CD14-positive monocyte (primary cell): ENCODE results near the gene HACL1. TPM values are rescaled to one million over a fixed set of nuclear protein-coding genes. Genes with fewer than 3 reads are reported as not detected.
A peak's percentile ranks its signal among the peaks of the same experiment; 100 is the strongest.

ENCODE experiments used
- DNase-seq, 3 donors: peaks; one replicate each; pipeline ENCODE4 v3.0.0-alpha.2; 2011 to 2022
- H2AFZ ChIP-seq: 2 replicates; pipeline ENCODE4 v1.6.0; 2012; ENCODE audit warnings: mild to moderate bottlenecking, low read depth, low read length, inconsistent platforms; ENCODE audit not compliant: insufficient read depth, poor library complexity, severe bottlenecking
- H3K27ac ChIP-seq, 2 donors: 1 replicate in 1 of 2; 2 replicates in 1 of 2; pipeline ENCODE4 v1.5.1; 2012 to 2013; ENCODE audit warnings: low read length in 2 of 2, control low read depth in 1 of 2, inconsistent platforms in 1 of 2, low read depth in 1 of 2, mild to moderate bottlenecking in 1 of 2
- H3K27me3 ChIP-seq, 2 donors: one replicate each; pipeline versions ENCODE4 v1.6.0 to v1.6.1; 2011 to 2013; ENCODE audit warnings: low read length in 2 of 2; ENCODE audit not compliant: control insufficient read depth in 2 of 2, insufficient read depth in 2 of 2
- H3K36me3 ChIP-seq, 2 donors: replicated peaks in 1 of 2; 1 replicate in 1 of 2; 2 replicates in 1 of 2; pipeline versions ENCODE4 v1.5.1 to v1.6.1; 2012 to 2013; ENCODE audit warnings: low read length in 2 of 2, control low read depth in 1 of 2, inconsistent platforms in 1 of 2, mild to moderate bottlenecking in 1 of 2; ENCODE audit not compliant: insufficient read depth in 2 of 2, control insufficient read depth in 1 of 2
- H3K4me1 ChIP-seq, 2 donors: 1 replicate in 1 of 2; 2 replicates in 1 of 2; pipeline versions ENCODE4 v1.5.1 to v1.6.1; 2012 to 2013; ENCODE audit warnings: low read length in 2 of 2, control low read depth in 1 of 2, inconsistent platforms in 1 of 2, mild to moderate bottlenecking in 1 of 2, moderate library complexity in 1 of 2; ENCODE audit not compliant: insufficient read depth in 2 of 2, control insufficient read depth in 1 of 2
- H3K4me2 ChIP-seq: replicated peaks from 2 replicates; pipeline ENCODE3; 2012; ENCODE audit warnings: low read length, moderate library complexity, mild to moderate bottlenecking; ENCODE audit not compliant: poor library complexity, severe bottlenecking; ENCODE audit errors: extremely low read depth
- H3K4me3 ChIP-seq, 3 experiments: fragments of 200-600 bp in 1 of 3; sonication (generic) in 1 of 3; replicated peaks in 1 of 3; 1 replicate in 2 of 3; 2 replicates in 1 of 3; pipeline ENCODE4 v1.5.1; 2011 to 2013; ENCODE audit warnings: low read length in 3 of 3, mild to moderate bottlenecking in 3 of 3, control low read depth in 2 of 3, low read depth in 2 of 3, inconsistent platforms in 1 of 3, moderate library complexity in 1 of 3
- H3K79me2 ChIP-seq: 2 replicates; pipeline ENCODE4 v1.6.0; 2012; ENCODE audit warnings: mild to moderate bottlenecking, control low read depth, inconsistent platforms, low read length, moderate library complexity; ENCODE audit not compliant: insufficient read depth
- H3K9ac ChIP-seq: 2 replicates; pipeline ENCODE4 v1.6.0; 2017; ENCODE audit warnings: low read length, mild to moderate bottlenecking; ENCODE audit not compliant: insufficient read depth, poor library complexity, severe bottlenecking
- H3K9me3 ChIP-seq, 2 donors: replicated peaks in 1 of 2; 1 replicate in 1 of 2; 2 replicates in 1 of 2; pipeline versions ENCODE4 v1.5.1 to v1.6.1; 2012 to 2013; ENCODE audit warnings: low read length in 2 of 2, control low read depth in 1 of 2; ENCODE audit not compliant: control insufficient read depth in 1 of 2, insufficient read depth in 1 of 2
- H4K20me1 ChIP-seq: 2 replicates; pipeline ENCODE4 v1.6.0; 2012; ENCODE audit warnings: mild to moderate bottlenecking, low read length, control low read depth, moderate library complexity; ENCODE audit not compliant: insufficient read depth
- H3K27ac Mint-ChIP-seq, 7 donors: one replicate each; pipeline ENCODE4 v1.8.0; 2020; ENCODE audit warnings: mild to moderate bottlenecking in 7 of 7, mixed read lengths in 7 of 7, moderate library complexity in 6 of 7, inconsistent platforms in 2 of 7
- H3K27me3 Mint-ChIP-seq, 3 donors: one replicate each; pipeline ENCODE4 v1.8.0; 2021 to 2022; ENCODE audit warnings: low read depth in 3 of 3, mild to moderate bottlenecking in 3 of 3, mixed read lengths in 3 of 3, moderate library complexity in 3 of 3, inconsistent platforms in 1 of 3
- H3K36me3 Mint-ChIP-seq, 2 donors: one replicate each; pipeline ENCODE4 v1.8.0; 2020; ENCODE audit warnings: mixed read lengths in 2 of 2, inconsistent platforms in 1 of 2, mild to moderate bottlenecking in 1 of 2
- H3K4me1 Mint-ChIP-seq: one replicate; pipeline ENCODE4 v1.8.0; 2020; ENCODE audit warnings: mild to moderate bottlenecking, mixed read lengths
- H3K4me3 Mint-ChIP-seq, 2 donors: one replicate each; pipeline ENCODE4 v1.8.0; 2020; ENCODE audit warnings: mild to moderate bottlenecking in 2 of 2, mixed read lengths in 2 of 2, moderate library complexity in 1 of 2
- H3K9me3 Mint-ChIP-seq, 7 donors: one replicate each; pipeline ENCODE4 v1.8.0; 2020 to 2022; ENCODE audit warnings: mixed read lengths in 7 of 7, mild to moderate bottlenecking in 6 of 7, moderate library complexity in 6 of 7, inconsistent platforms in 2 of 7
- WGBS: methylation state at CpG from one replicate; pipeline ENCODE4 v1.1.5; 2013; ENCODE audit warnings: missing lambda C conversion rate; ENCODE audit not compliant: insufficient coverage; 5-methylcytosine and 5-hydroxymethylcytosine counted together
- intact Hi-C, 2 donors: fragments of 100-400 bp; cut with micrococcal nuclease; formaldehyde crosslinking; loops; one replicate each; pipeline versions ENCODE4 v1.15.0 to v1.15.1; 2023
- polyA plus RNA-seq, 3 donors: library from polyadenylated mRNA; depleted of rRNA in 1 of 3; unstranded in 2 of 3; stranded (reverse) in 1 of 3; fragments of 300-500 nt in 2 of 3; fragments of >200 nt in 1 of 3; fragmentation: Illumina TruSeq in 2 of 3; gene quantifications; 1 replicate in 2 of 3; 2 replicates in 1 of 3; pipeline ENCODE4 v1.2.3, GENCODE V29; 2012 to 2021
- TF ChIP-seq, protein P1 (sequence below): fragments of 200-600 bp; IDR thresholded peaks from one replicate; pipeline ENCODE4 v1.8.0; 2022; ENCODE audit warnings: antibody characterized with exemption, mild to moderate bottlenecking

The HACL1 gene
- polyA plus RNA-seq, 3 donors: 12.3 to 27.2 (median 22.3) TPM

DNA sequence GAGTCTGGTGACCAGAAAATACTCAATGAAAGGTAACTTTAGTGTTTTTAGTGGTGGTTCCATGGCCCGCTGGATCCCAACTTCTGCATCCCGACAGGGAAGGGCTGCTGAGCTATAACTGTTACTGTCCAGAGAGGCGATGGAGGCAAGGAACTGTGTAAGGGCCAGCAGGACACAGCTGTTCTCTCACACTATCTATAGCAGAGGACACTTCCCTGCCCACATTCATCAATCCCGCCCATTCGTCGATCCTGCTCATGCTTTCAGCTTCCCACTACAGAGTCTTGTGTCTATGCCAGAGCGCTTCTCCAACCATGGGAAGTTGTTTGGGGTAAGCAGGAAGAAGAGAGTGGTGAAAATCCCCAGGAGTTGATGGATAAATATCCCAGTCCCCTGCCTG, 88.3 kb downstream of the HACL1 start:
- H3K9me3 ChIP-seq: no peaks in the 10 kb centered on the region
- Mint-ChIP-seq H3K36me3 (peaks cover 0 to 2% of the 10 kb centered on the region in 2 donors), H3K27ac (peak overlapping the region in 3 of 7 donors; percentile 10 to 57 (median 37)), H3K4me1 (peaks cover 29% of the 10 kb centered on the region), H3K4me3 (no peak overlapping the region), H3K27me3 (peaks cover 0 to 3% (median 0%) of the 10 kb centered on the region in 3 donors), H3K9me3 (peaks cover 0 to 2% (median 0%) of the 10 kb centered on the region in 7 donors)
- no peaks in the 10 kb centered on the region for H3K36me3 ChIP-seq
- intact Hi-C loops: no loop called here
- H4K20me1 ChIP-seq: no peaks in the 10 kb centered on the region
- H3K9ac ChIP-seq: no peak overlapping the region
- no peak overlapping the region for H2AFZ ChIP-seq
- no peaks in the 10 kb centered on the region for H3K79me2 ChIP-seq
- no peaks in the 10 kb centered on the region for H3K27me3 ChIP-seq
- TF ChIP-seq, protein P1, sequence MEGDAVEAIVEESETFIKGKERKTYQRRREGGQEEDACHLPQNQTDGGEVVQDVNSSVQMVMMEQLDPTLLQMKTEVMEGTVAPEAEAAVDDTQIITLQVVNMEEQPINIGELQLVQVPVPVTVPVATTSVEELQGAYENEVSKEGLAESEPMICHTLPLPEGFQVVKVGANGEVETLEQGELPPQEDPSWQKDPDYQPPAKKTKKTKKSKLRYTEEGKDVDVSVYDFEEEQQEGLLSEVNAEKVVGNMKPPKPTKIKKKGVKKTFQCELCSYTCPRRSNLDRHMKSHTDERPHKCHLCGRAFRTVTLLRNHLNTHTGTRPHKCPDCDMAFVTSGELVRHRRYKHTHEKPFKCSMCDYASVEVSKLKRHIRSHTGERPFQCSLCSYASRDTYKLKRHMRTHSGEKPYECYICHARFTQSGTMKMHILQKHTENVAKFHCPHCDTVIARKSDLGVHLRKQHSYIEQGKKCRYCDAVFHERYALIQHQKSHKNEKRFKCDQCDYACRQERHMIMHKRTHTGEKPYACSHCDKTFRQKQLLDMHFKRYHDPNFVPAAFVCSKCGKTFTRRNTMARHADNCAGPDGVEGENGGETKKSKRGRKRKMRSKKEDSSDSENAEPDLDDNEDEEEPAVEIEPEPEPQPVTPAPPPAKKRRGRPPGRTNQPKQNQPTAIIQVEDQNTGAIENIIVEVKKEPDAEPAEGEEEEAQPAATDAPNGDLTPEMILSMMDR: no peak
- H3K27ac ChIP-seq: no peak overlapping the region
- H3K4me3 ChIP-seq: no peak overlapping the region
- H3K4me1 ChIP-seq: peaks cover 8 to 12% of the 10 kb centered on the region in 2 donors
- no peak for DNase-seq
- 100% methylated on average over 3 of the region's 7 CpGs for WGBS
- no peak overlapping the region for H3K4me2 ChIP-seq

DNA sequence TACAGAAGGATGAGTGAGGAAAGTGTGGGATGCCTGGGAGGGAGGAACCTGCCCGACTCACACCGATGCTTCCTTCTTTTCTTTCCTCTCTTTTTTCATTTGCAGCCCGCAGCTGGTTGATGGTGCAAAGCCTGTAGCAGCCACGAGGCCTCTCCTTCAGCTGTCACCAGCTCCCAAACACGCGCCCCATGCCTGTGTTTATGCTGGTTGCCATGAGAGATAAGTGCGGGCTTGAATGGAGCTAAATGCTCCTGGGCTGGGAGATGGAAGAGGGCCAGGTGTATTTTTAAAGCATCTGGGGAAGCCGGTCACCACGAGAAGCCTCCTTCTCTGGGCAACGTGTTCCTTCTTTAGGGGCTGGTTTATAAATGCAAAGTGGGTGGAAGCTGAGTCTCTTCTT, 89.2 kb downstream of the HACL1 start:
- Histone ChIP-seq H3K9ac (no peak overlapping the region), H3K4me1 (peaks cover 4 to 7% of the 10 kb centered on the region in 2 donors), H2AFZ (no peak overlapping the region), H4K20me1 (no peaks in the 10 kb centered on the region), H3K27ac (no peak overlapping the region), H3K36me3 (no peaks in the 10 kb centered on the region), H3K79me2 (no peaks in the 10 kb centered on the region), H3K27me3 (no peaks in the 10 kb centered on the region), H3K4me3 (no peak overlapping the region), H3K9me3 (no peaks in the 10 kb centered on the region), H3K4me2 (no peak overlapping the region)
- intact Hi-C loops: no loop called here
- peaks cover 0 to 3% (median 0%) of the 10 kb centered on the region in 3 donors for H3K27me3 Mint-ChIP-seq
- H3K36me3 Mint-ChIP-seq: peaks cover 0 to 2% of the 10 kb centered on the region in 2 donors
- H3K4me1 Mint-ChIP-seq: peaks cover 24% of the 10 kb centered on the region
- WGBS: 0% methylated on average over 2 of the region's 10 CpGs
- DNase-seq: no peak
- peak overlapping the region in 2 of 7 donors; percentile 46 to 59 for H3K27ac Mint-ChIP-seq
- TF ChIP-seq, protein P1: no peak
- H3K4me3 Mint-ChIP-seq: peak overlapping the region in 1 of 2 donors; percentile 5
- H3K9me3 Mint-ChIP-seq: no peaks in the 10 kb centered on the region
